Smooth muscle cell (in vitro differentiated cells): ENCODE measurements around the gene ZNF93. TPM values are rescaled to one million over a fixed set of nuclear protein-coding genes. Genes with fewer than 3 reads are reported as not detected.

Experiments used
- DNase-seq: peaks from one replicate; lab custom pipeline; 2025; ENCODE audit not compliant: unreplicated experiment; lab: John Stamatoyannopoulos, UW
- H2AFZ ChIP-seq: fragments of 200-600 bp; sonication (generic); 2 replicates; pipeline ENCODE4 v1.6.0; 2016; ENCODE audit warnings: antibody characterized with exemption, low read depth, mild to moderate bottlenecking
- H3F3A ChIP-seq: fragments of 200-600 bp; sonication (generic); 2 replicates; pipeline ENCODE4 v1.6.0; 2017; ENCODE audit warnings: antibody characterized with exemption, low read depth
- H3K27ac ChIP-seq: fragments of 200-600 bp; sonication (generic); 2 replicates; pipeline ENCODE4 v1.5.1; 2016; ENCODE audit warnings: low read depth, mild to moderate bottlenecking
- H3K27me3 ChIP-seq: fragments of 200-600 bp; sonication (generic); 2 replicates; pipeline ENCODE4 v1.6.1; 2016; ENCODE audit warnings: low read depth, mild to moderate bottlenecking
- H3K36me3 ChIP-seq: fragments of 200-600 bp; sonication (generic); 2 replicates; pipeline ENCODE4 v1.5.1; 2016; ENCODE audit warnings: low read depth
- H3K4me1 ChIP-seq: fragments of 200-600 bp; sonication (generic); 2 replicates; pipeline ENCODE4 v1.5.1; 2016; ENCODE audit warnings: low read depth
- H3K4me2 ChIP-seq: fragments of 200-600 bp; sonication (generic); 2 replicates; pipeline ENCODE4 v1.6.0; 2016; ENCODE audit warnings: mild to moderate bottlenecking
- H3K4me3 ChIP-seq: fragments of 200-600 bp; sonication (generic); 2 replicates; pipeline ENCODE4 v1.5.1; 2016; ENCODE audit warnings: mild to moderate bottlenecking
- H3K79me2 ChIP-seq: fragments of 200-600 bp; sonication (generic); 2 replicates; pipeline ENCODE4 v1.6.0; 2016; ENCODE audit warnings: low read depth, mild to moderate bottlenecking
- H3K9ac ChIP-seq: fragments of 200-600 bp; sonication (generic); 2 replicates; pipeline ENCODE4 v1.6.0; 2016; ENCODE audit warnings: low read depth
- H3K9me3 ChIP-seq: fragments of 200-600 bp; sonication (generic); replicated peaks from 2 replicates; pipeline ENCODE4 v1.5.1; 2016; ENCODE audit warnings: low read depth
- H4K20me1 ChIP-seq: fragments of 200-600 bp; sonication (generic); 2 replicates; pipeline ENCODE4 v1.6.0; 2016; ENCODE audit warnings: low read depth
- WGBS: methylation state at CpG from one replicate; pipeline ENCODE4 v1.1.7; 2016; ENCODE audit warnings: low lambda C conversion rate; 5-methylcytosine and 5-hydroxymethylcytosine counted together
- polyA plus RNA-seq: library from polyadenylated mRNA; unstranded; fragments of >200 nt; fragmentation: Nextera tagmentation; extraction: Ambion mirVana; gene quantifications from 2 replicates; pipeline ENCODE4 v1.2.1, GENCODE V29; 2016
- total RNA-seq: library from RNA; depleted of rRNA; stranded (reverse); fragments of >200 nt; gene quantifications from 2 replicates; pipeline ENCODE4 v1.2.3, GENCODE V29; 2014
- TF ChIP-seq, protein P1 (sequence below): fragments of 200-600 bp; sonication (generic); IDR thresholded peaks from 2 replicates; pipeline ENCODE4 v1.5.1; 2017; ENCODE audit warnings: borderline replicate concordance, mild to moderate bottlenecking, antibody characterized with exemption; ENCODE audit not compliant: insufficient read depth, poor library complexity, severe bottlenecking

ZNF93 gene
- total and polyA plus RNA-seq, 2 experiments from 2014 or later, result 18.3 to 36.7 TPM

DNA sequence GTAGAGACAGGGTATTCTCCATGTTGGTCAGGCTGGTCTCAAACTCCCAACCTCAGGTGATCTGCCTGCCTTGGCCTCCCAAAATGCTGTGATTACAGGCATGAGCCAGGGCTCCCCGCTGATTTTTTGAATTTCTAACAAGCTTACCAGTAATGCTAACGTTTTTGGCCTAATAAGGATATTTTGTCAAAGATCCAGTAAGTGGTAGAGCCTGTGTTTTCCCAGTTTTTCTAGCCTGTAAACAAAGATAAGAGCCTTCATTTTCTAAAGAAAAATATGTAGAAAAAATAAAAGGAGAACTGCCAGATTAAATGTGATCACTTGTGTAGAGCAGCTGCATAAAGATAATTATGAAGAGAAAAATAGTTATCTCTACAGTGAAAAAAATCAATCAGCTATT lies 37.7 kb downstream of the ZNF93 start:
- H3K4me1 ChIP-seq, result no peaks in the 10 kb centered on the region
- no peak for DNase-seq
- H3F3A ChIP-seq, result peaks cover 11% of the 10 kb centered on the region
- no peaks in the 10 kb centered on the region for H4K20me1 ChIP-seq
- peaks cover 40% of the 10 kb centered on the region for H3K9me3 ChIP-seq
- H3K27me3 ChIP-seq, result no peaks in the 10 kb centered on the region
- WGBS, result 48% methylated on average over 2 of the region's 2 CpGs
- TF ChIP-seq, protein P1, sequence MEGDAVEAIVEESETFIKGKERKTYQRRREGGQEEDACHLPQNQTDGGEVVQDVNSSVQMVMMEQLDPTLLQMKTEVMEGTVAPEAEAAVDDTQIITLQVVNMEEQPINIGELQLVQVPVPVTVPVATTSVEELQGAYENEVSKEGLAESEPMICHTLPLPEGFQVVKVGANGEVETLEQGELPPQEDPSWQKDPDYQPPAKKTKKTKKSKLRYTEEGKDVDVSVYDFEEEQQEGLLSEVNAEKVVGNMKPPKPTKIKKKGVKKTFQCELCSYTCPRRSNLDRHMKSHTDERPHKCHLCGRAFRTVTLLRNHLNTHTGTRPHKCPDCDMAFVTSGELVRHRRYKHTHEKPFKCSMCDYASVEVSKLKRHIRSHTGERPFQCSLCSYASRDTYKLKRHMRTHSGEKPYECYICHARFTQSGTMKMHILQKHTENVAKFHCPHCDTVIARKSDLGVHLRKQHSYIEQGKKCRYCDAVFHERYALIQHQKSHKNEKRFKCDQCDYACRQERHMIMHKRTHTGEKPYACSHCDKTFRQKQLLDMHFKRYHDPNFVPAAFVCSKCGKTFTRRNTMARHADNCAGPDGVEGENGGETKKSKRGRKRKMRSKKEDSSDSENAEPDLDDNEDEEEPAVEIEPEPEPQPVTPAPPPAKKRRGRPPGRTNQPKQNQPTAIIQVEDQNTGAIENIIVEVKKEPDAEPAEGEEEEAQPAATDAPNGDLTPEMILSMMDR, result no peak
- H3K9ac ChIP-seq, result no peak overlapping the region
- no peak overlapping the region for H3K4me3 ChIP-seq
- H3K4me2 ChIP-seq, result no peak overlapping the region
- H2AFZ ChIP-seq, result no peak overlapping the region
- peaks cover 23% of the 10 kb centered on the region for H3K36me3 ChIP-seq
- H3K27ac ChIP-seq, result no peak overlapping the region
- H3K79me2 ChIP-seq, result no peaks in the 10 kb centered on the region

DNA sequence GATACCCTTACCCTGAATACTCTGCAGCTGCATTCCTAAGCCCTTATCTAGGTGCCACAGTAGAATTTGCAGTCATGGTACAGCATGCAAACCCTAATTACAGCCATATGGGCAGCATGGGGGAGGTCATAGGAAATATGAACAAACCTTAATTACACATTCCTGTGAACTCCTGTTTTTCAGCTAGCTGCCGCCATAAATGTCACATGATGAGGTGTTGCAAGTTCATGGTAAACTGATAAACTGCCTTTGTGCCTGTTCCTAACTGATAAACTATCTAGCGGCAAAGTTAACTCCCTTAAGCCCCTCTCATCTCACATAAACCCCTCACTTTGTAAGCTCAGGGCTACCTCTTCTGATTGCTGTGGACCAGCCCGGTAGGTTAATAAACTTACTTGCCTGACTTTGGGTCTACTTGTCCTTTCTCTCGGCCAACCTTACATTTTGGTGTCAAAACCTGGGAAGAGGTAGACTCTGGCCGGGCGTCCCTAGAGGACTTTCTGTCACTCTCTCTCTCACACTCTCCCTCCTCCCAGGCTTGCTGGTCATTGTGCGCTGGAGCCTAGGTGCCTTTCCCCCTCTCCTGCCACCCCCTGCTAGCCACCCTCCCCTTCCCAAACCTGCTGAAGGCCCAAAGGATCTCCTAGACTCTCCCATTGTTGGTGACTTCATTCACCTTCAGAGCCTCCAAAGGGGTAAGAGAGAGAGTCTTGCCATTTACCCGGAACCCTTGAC lies 43.3 kb downstream of the ZNF93 start:
- H2AFZ ChIP-seq, result no peak overlapping the region
- WGBS, result 84% methylated on average over 8 of the region's 8 CpGs
- no peaks in the 10 kb centered on the region for H3K79me2 ChIP-seq
- H3K4me2 ChIP-seq, result no peak overlapping the region
- no peaks in the 10 kb centered on the region for H3K36me3 ChIP-seq
- TF ChIP-seq, protein P1, result no peak
- no peak for DNase-seq
- no peak overlapping the region for H3K9ac ChIP-seq
- no peak overlapping the region for H3K27ac ChIP-seq
- H3K9me3 ChIP-seq, result no peaks in the 10 kb centered on the region
- H3K4me3 ChIP-seq, result no peak overlapping the region
- H3F3A ChIP-seq, result no peaks in the 10 kb centered on the region
- H3K27me3 ChIP-seq, result no peaks in the 10 kb centered on the region
- H4K20me1 ChIP-seq, result no peaks in the 10 kb centered on the region
- H3K4me1 ChIP-seq, result no peaks in the 10 kb centered on the region

DNA sequence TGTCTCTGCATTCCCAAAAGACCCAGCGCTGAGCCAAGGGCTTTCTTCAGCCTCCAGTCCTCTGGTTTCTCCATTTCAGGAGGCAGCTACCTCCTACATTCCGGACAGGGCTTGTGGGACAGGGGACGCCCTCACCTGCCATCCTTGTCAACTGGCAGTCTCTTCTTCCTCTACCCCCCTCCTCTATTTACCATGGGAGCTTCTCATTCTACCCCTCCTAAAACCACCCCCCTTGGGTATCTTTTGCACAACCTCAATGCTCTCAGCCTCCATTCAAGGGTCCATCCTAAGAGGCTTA lies 43.8 kb downstream of the ZNF93 start:
- H3K4me2 ChIP-seq, result no peak overlapping the region
- no peaks in the 10 kb centered on the region for H3F3A ChIP-seq
- TF ChIP-seq, protein P1, result no peak
- WGBS, result 94% methylated on average over 3 of the region's 3 CpGs
- no peak overlapping the region for H3K9ac ChIP-seq
- no peaks in the 10 kb centered on the region for H3K9me3 ChIP-seq
- H3K79me2 ChIP-seq, result no peaks in the 10 kb centered on the region
- no peak overlapping the region for H3K4me3 ChIP-seq
- no peak overlapping the region for H2AFZ ChIP-seq
- H3K27ac ChIP-seq, result no peak overlapping the region
- no peak for DNase-seq
- no peaks in the 10 kb centered on the region for H3K4me1 ChIP-seq
- H3K36me3 ChIP-seq, result no peaks in the 10 kb centered on the region
- no peaks in the 10 kb centered on the region for H4K20me1 ChIP-seq
- H3K27me3 ChIP-seq, result no peaks in the 10 kb centered on the region

DNA sequence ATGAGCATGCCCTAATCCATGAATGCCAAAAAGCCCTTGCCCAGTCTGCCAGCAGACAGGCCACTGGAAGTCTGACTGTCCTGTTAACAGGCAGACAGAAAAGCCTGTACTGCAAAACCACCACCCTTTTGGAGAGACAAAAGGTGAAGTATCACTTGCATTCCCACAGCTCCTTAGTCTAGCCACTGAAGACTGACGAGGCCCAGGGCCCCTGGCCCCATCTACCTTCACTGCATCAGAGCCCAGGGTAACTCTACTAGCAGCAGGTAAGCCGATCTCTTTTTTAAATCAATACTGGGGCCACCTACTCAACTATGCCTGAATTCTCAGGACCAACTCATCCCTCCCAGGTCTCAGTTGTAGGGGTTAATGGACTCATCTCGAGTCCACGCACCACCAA lies 45.5 kb downstream of the ZNF93 start:
- H3K79me2 ChIP-seq, result no peaks in the 10 kb centered on the region

More for the DNA sequence above, 45.5 kb downstream of the ZNF93 start:
- no peak for DNase-seq
- 78% methylated on average over 4 of the region's 4 CpGs for WGBS
- Histone ChIP-seq H3K9ac (no peak overlapping the region), H3K9me3 (no peaks in the 10 kb centered on the region), H4K20me1 (no peaks in the 10 kb centered on the region), H3K36me3 (no peaks in the 10 kb centered on the region), H3K4me1 (no peaks in the 10 kb centered on the region), H3K27me3 (no peaks in the 10 kb centered on the region), H3K4me3 (no peak overlapping the region), H2AFZ (no peak overlapping the region), H3K4me2 (no peak overlapping the region), H3F3A (no peaks in the 10 kb centered on the region), H3K27ac (no peak overlapping the region)
- TF ChIP-seq, protein P1, result no peak
